Esophagus muscularis mucosa (tissue), 4 donors: ENCODE data around the gene USP28. TPM values are rescaled to one million over a fixed set of nuclear protein-coding genes. Genes with fewer than 3 reads are reported as not detected.

Source experiments
- DNase-seq: peaks from one replicate; pipeline ENCODE4 v3.0.0-alpha.2; 2017; ENCODE audit errors: extremely low spot score
- H3K27ac ChIP-seq, 4 donors: fragments of 200-600 bp; sonication (generic); replicated peaks in 1 of 4; 1 replicate in 3 of 4; 2 replicates in 1 of 4; pipeline ENCODE4 v1.5.1; 2016 to 2019; ENCODE audit warnings: mild to moderate bottlenecking in 1 of 4
- H3K27me3 ChIP-seq, 4 donors: fragments of 200-600 bp; sonication (generic); one replicate each; pipeline versions ENCODE4 v1.5.1 to v1.6.0; 2016 to 2019
- H3K36me3 ChIP-seq, 4 donors: fragments of 200-600 bp; sonication (generic); one replicate each; pipeline ENCODE4 v1.5.1; 2016 to 2019
- H3K4me1 ChIP-seq, 4 donors: fragments of 200-600 bp; sonication (generic); one replicate each; pipeline ENCODE4 v1.5.1; 2016 to 2019
- H3K4me3 ChIP-seq, 4 donors: fragments of 200-600 bp; sonication (generic); 1 replicate in 2 of 4; 2 replicates in 2 of 4; pipeline ENCODE4 v1.5.1; 2016 to 2019; ENCODE audit warnings: mild to moderate bottlenecking in 4 of 4, moderate library complexity in 1 of 4
- H3K9me3 ChIP-seq, 4 donors: fragments of 200-600 bp; sonication (generic); 1 replicate in 3 of 4; 2 replicates in 1 of 4; pipeline ENCODE4 v1.5.1; 2016 to 2019
- CTCF ChIP-seq, 3 experiments: fragments of 200-600 bp in 2 of 3; fragments of 450-650 bp in 1 of 3; sonication (generic) in 2 of 3; IDR thresholded peaks; one replicate each; pipeline ENCODE4 v1.5.1; 2017 to 2019; ENCODE audit warnings: antibody characterized with exemption in 3 of 3, mild to moderate bottlenecking in 2 of 3, moderate library complexity in 1 of 3
- EP300 ChIP-seq: sonication (generic); formaldehyde crosslinking; IDR thresholded peaks from one replicate; pipeline ENCODE4 v1.6.1; 2017; ENCODE audit warnings: antibody characterized with exemption
- POLR2A ChIP-seq: fragments of 450-650 bp; IDR thresholded peaks from one replicate; pipeline ENCODE4 v1.6.1; 2017; ENCODE audit warnings: antibody characterized with exemption, moderate library complexity, mild to moderate bottlenecking, low read depth
- POLR2AphosphoS5 ChIP-seq, 2 donors: sonication (generic); formaldehyde crosslinking; IDR thresholded peaks; one replicate each; pipeline ENCODE4 v1.6.1; 2017; ENCODE audit warnings: antibody characterized with exemption in 2 of 2
- WGBS: methylation state at CpG from one replicate; pipeline ENCODE4 v1.1.5; 2018; 5-methylcytosine and 5-hydroxymethylcytosine counted together
- intact Hi-C: fragments of 100-400 bp; cut with DNase I; formaldehyde crosslinking; loops from one replicate; pipeline ENCODE4 v1.15.1; 2023
- total RNA-seq, 4 donors: library from RNA; depleted of rRNA; stranded (reverse); fragments of >200 nt; gene quantifications; one replicate each; pipeline versions ENCODE4 v1.1.0 to v1.2.1, GENCODE V29; 2016

The USP28 gene
- total RNA-seq, 4 donors from 2014 or later, result 25.2 to 45.9 (median 35.3) TPM

- no peaks in the 10 kb centered on the region for H3K27me3 ChIP-seq
- intact Hi-C loops, result no loop called here
- H3K4me1 ChIP-seq, result peaks cover 0 to 4% (median 0%) of the 10 kb centered on the region in 4 donors
- peaks cover 11 to 75% (median 44%) of the 10 kb centered on the region in 4 donors for H3K36me3 ChIP-seq
- no peaks in the 10 kb centered on the region for H3K9me3 ChIP-seq
- 82% methylated on average over 8 of the region's 8 CpGs for whole genome bisulfite sequencing
- H3K27ac ChIP-seq, result no peak overlapping the region
- TF ChIP-seq CTCF (IDR thresholded peaks at IDR 0.05), result no peak
- TF ChIP-seq POLR2AphosphoS5 (IDR thresholded peaks at IDR 0.05), result no peak
- no peak for TF ChIP-seq POLR2A
- TF ChIP-seq EP300, result no peak
- no peak overlapping the region for H3K4me3 ChIP-seq
- DNase-seq, result no peak
Measured at GRCh38 chr11:113833151-113833550, 42.2 kb downstream of the USP28 start.

DNA sequence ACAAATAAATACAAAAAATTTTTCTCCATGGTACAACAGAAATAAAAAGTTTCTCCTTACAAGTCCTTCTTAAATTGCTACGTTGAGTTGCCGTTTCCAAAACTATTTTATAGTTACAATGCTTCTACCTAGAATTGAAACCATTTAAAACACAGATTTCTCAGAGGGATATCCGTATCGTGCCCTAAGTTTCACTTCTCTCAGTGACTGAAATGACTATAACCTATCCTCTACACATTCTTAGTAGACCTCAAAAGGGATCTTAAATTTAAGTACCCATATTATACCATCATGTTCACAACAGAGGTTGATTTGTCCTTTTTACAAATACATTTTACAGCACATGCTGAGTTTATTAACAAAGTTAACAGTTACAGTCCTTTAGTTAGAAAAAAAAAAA, 44.1 kb downstream of the USP28 start:
- H3K36me3 ChIP-seq, result peaks cover 11 to 77% (median 44%) of the 10 kb centered on the region in 4 donors
- intact Hi-C loops, result no loop called here
- no peak overlapping the region for H3K27ac ChIP-seq
- no peak overlapping the region for H3K4me3 ChIP-seq
- no peaks in the 10 kb centered on the region for H3K9me3 ChIP-seq
- no peaks in the 10 kb centered on the region for H3K27me3 ChIP-seq
- TF ChIP-seq CTCF (IDR thresholded peaks at IDR 0.05) (no peak), POLR2AphosphoS5 (IDR thresholded peaks at IDR 0.05) (no peak), EP300 (no peak), POLR2A (no peak)
- no peak for DNase-seq
- WGBS, result 90% methylated on average over 4 of the region's 4 CpGs
- H3K4me1 ChIP-seq, result no peaks in the 10 kb centered on the region

DNA sequence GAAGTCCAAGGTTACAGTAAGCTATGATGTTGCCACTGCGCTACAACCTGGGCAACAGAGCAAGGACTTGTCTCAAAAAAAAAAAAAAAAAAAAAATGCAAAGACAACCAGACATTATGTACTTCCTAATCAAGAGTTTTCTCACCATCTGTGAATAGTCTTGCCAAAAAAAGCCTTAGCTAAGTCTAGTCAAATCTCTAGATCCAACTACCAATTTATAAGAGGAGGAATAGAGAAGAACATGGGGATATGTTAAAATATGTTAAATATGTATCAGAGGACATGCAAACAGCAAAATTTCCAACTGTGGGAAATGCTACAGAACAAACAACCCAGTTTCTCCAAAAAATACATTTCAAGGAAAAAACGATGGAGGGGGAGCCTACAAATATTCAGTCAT, 45.6 kb downstream of the USP28 start:
- Histone ChIP-seq H3K27me3 (no peaks in the 10 kb centered on the region), H3K27ac (no peak overlapping the region), H3K4me1 (no peaks in the 10 kb centered on the region), H3K9me3 (no peaks in the 10 kb centered on the region), H3K4me3 (no peak overlapping the region), H3K36me3 (peaks cover 16 to 77% (median 51%) of the 10 kb centered on the region in 4 donors)
- WGBS, result 94% methylated on average over 2 of the region's 2 CpGs
- intact Hi-C loops, result no loop called here
- DNase-seq, result no peak
- TF ChIP-seq POLR2AphosphoS5 (IDR thresholded peaks at IDR 0.05) (no peak), EP300 (no peak), POLR2A (no peak), CTCF (IDR thresholded peaks at IDR 0.05) (no peak)

DNA sequence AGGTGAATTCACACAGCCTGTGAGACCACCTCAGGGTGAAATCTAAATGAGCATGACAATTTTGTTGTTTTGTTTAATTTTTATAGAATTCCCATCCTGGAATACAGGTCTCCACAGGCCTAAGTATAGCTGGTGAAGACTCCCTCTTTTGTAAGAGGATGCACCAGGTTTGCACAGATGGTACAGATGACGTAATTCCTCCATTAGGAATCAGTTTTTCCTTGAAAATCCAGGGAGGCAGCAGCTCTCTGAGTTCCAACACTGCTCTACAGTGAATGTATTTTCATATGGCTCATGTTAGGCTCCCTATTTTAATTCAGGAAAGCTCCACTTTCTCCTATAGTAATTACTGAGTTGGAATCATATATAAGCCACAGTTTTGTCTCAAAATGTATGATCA, 47.2 kb downstream of the USP28 start:
- Histone ChIP-seq H3K4me1 (no peaks in the 10 kb centered on the region), H3K9me3 (no peaks in the 10 kb centered on the region), H3K4me3 (no peak overlapping the region), H3K27me3 (no peaks in the 10 kb centered on the region), H3K36me3 (peaks cover 16 to 83% (median 53%) of the 10 kb centered on the region in 4 donors), H3K27ac (no peak overlapping the region)
- no peak for DNase-seq
- WGBS, result 91% methylated on average over 1 of the region's 1 CpG
- no peak for TF ChIP-seq CTCF (IDR thresholded peaks at IDR 0.05)
- intact Hi-C loops, result no loop called here

DNA sequence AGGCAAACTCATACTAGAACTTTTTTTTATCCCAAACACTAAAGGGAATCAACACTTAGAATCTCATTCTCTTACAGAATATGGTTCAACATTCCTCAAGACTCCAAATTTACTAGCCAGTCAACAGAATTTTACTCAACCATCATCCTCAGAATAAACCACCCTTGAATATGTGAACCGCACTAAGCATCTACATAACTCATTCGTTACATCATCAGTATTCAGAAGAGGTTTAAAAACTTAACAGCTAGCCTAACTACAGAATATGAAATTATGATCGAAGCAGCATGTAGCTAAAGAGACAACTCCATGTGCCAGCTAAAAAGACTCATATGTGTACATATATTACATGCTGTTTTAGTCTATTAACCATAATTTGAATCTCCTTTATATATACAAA, 47.9 kb downstream of the USP28 start:
- DNase-seq, result no peak
- no peaks in the 10 kb centered on the region for H3K27me3 ChIP-seq
- TF ChIP-seq EP300, result no peak
- TF ChIP-seq POLR2A, result no peak
- TF ChIP-seq POLR2AphosphoS5 (IDR thresholded peaks at IDR 0.05), result no peak
- no peak for TF ChIP-seq CTCF (IDR thresholded peaks at IDR 0.05)
- peaks cover 21 to 83% (median 55%) of the 10 kb centered on the region in 4 donors for H3K36me3 ChIP-seq
- H3K9me3 ChIP-seq, result no peaks in the 10 kb centered on the region
- no peak overlapping the region for H3K27ac ChIP-seq
- H3K4me3 ChIP-seq, result no peak overlapping the region
- H3K4me1 ChIP-seq, result no peaks in the 10 kb centered on the region
- WGBS, result 98% methylated on average over 3 of the region's 3 CpGs
- intact Hi-C loops, result no loop called here
